ENCODE measurements around the gene NR1D2. TPM values are rescaled to one million over a fixed set of nuclear protein-coding genes. Genes with fewer than 3 reads are reported as not detected.

The NR1D2 gene
- total RNA-seq, 1 experiment from 2014 or later = 23.9 TPM

GRCh38 chr3:24027946-24028345 is 82.9 kb downstream of the NR1D2 start:
- DNase-seq = no peak
- H3K36me3 Mint-ChIP-seq (ENCODE audit: insufficient read depth, unreplicated experiment) = no peaks in the 10 kb centered on the region
- ChIA-PET CTCF (no interaction called here), POLR2A (no interaction called here)
- no peak for TF ChIP-seq CTCF (IDR thresholded peaks at IDR 0.05; ENCODE audit: insufficient read depth in 1 of 2, low read depth in 1 of 2, low read length in 1 of 2, severe bottlenecking in 1 of 2, unreplicated experiment in 1 of 2)
- H3K4me1 Mint-ChIP-seq (ENCODE audit: low read depth, unreplicated experiment) = no peaks in the 10 kb centered on the region
- H3K4me1 ChIP-seq = no peaks in the 10 kb centered on the region
- H3K4me3 Mint-ChIP-seq (ENCODE audit: unreplicated experiment) = no peak overlapping the region
- no peaks in the 10 kb centered on the region for H3K36me3 ChIP-seq (ENCODE audit: control insufficient read depth, insufficient read depth, low read length)
- H3K27me3 ChIP-seq (replicated peaks; ENCODE audit: control insufficient read depth, insufficient read depth, low read length) = no peaks in the 10 kb centered on the region
- BruUV-seq (replicated peaks) = no TSS peak
- no peak overlapping the region for H3K4me3 ChIP-seq (ENCODE audit: low read depth, low read length)
- H3K9me3 Mint-ChIP-seq (ENCODE audit: unreplicated experiment) = no peaks in the 10 kb centered on the region
- intact Hi-C loops (cut with micrococcal nuclease; ENCODE audit: unreplicated experiment) = no loop called here
- H3K27me3 Mint-ChIP-seq (ENCODE audit: insufficient read depth, unreplicated experiment) = peaks cover 13% of the 10 kb centered on the region
- H3K27ac Mint-ChIP-seq (ENCODE audit: unreplicated experiment) = no peak overlapping the region
- H3K9me3 ChIP-seq = no peaks in the 10 kb centered on the region

Other genes starting within 250 kb of the NR1D2 start
- gene UBE2E1, start 139.3 kb upstream of the NR1D2 start, total RNA-seq (2022) = 98.6 and 104 TPM in 2 replicates
- 6.6 and 6.8 TPM in 2 replicates for gene NKIRAS1, start 28.3 kb upstream of the NR1D2 start, total RNA-seq (2022)
- gene RPL15, start 28.2 kb upstream of the NR1D2 start, total RNA-seq (2022) = 1,611 and 1,698 TPM in 2 replicates